HG03521 (cell line): ENCODE results near the gene TUBB6.
A peak's percentile ranks its signal among the peaks of the same experiment; 100 is the strongest.

ENCODE experiments used
- ATAC-seq: cut with Tn5 transposase; IDR thresholded peaks from one replicate; pipeline ENCODE4 v1.9.1; 2021; ENCODE audit warnings: mild to moderate bottlenecking, moderate library complexity; ENCODE audit not compliant: unreplicated experiment

Gene TUBB6

DNA sequence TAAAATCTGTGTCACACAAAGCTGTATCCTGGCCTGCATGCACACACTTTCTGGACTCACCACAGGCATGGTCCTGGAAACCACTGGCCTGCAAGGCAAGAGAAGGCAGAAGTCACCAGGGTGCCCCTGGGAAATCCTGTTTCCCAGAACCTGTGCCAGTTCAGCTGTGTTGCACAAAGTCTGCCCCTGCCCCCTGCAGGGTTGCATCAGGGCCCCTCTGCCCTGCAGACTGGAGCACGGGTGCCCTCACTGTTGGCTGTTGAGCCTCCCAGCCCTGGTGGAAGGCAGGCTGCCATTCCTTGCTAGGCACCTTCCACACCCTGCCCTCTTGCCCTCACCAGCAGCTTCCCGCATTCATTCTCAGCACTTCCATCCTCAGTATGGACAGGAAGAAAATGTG, 18.0 kb upstream of the TUBB6 start:
- ATAC-seq = no peak

- ATAC-seq = no peak
These were observed 16.9 kb upstream of the TUBB6 start for GRCh38 chr18:12291161-12291560.

DNA sequence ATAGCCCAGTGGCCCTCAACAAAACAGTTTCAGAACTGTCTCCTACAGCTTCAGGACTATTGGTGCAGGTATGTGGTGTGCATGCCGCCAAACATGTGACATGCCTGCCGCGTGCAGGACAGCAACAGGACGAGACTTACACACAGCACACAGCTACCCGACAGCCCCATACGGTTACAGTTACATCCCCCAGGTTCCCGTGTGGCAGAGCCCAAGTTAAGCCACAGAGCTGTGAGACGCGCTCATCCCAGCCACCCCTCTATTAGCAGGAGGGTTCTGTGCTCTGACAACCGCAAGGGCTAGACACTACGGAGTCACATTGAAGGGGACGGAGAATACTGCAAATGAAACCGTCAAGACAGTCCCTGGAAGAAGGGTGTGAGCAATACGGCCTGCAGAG, 16.4 kb upstream of the TUBB6 start:
- no peak for ATAC-seq

DNA sequence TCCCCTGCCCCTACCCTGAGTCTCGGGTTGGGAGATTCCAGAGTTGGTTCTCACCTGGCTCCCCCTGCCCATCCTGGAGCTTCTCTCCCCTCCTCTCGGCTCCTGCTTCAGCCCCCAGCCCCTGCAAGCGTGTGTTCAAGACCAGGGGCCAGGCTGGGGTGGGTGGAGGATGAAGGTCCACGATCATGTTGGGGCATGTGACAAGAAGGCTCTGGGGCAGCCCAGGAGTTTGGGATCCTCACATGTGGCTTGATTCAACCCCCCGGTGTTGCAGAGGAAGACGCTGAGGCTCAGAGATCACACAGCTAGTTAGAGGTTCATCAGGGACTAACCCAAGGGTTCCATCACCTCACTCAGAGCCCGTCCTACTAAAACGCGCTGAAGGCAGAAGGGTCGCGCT, 14.2 kb upstream of the TUBB6 start:
- ATAC-seq = no peak

GRCh38 chr18:12295389-12296086, 12.5 kb upstream of the TUBB6 start:
- ATAC-seq = no peak

GRCh38 chr18:12296087-12296403, 12.0 kb upstream of the TUBB6 start:
- ATAC-seq = no peak

DNA sequence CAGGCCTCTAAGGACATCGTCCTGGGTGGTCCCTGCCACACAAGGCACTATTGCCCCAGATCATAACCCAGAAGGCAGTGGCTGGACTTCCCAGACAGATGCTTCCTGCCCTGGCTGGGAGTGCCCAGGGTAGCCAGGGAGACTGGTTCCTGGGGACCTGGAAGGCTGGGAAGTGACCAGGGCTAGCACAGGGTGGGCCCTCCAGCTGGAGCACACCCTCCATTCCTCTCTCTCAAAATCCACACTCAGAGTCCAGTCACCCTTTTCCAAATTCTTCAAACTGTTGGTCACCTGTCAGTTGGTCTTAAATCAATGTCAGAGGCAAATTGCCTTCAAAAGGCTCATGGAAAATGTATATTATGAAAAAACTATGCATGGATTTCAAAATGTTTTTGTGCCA, 11.6 kb upstream of the TUBB6 start:
- no peak for ATAC-seq

GRCh38 chr18:12299862-12300261, 8.2 kb upstream of the TUBB6 start:
- ATAC-seq = no peak

DNA sequence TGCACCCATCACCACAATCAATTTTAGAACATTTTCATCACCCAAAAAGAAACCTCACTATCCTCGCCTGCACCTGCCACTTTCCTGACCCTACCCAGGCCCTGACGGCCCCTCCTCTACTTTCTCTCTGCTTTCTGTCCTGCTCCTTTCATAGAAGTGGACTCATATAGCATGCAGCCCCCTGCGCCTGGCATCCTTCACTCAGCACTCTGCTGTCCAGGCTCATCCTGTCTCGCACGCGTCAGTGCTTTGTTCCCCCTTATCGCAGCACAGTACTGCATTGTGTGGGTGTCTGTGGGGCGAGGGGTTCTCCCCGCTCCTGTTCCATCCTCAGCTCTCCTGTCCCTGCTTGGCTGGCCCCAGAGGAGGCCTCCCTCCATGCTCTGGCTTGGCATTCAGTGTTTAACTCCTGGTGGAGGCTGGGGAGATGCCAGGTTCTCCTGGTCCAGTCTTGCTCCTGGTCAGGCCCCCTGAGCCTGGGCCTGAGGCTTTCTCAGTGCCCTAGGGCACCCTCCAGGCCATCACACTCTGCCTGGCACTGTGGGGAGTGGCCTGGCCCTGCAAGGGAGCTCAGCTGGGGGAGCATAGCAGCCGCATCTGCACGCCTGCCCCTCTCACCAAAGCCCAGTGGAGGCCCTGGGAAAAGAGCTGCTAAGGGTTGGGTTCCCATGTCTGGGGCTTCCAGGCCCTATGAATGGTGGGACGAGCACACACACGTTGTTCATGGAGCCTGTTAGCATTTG, 6.6 kb upstream of the TUBB6 start:
- no peak for ATAC-seq

- no peak for ATAC-seq
These were observed 5.5 kb upstream of the TUBB6 start for GRCh38 chr18:12302391-12303147.

GRCh38 chr18:12304351-12305210, 3.5 kb upstream of the TUBB6 start:
- no peak for ATAC-seq

DNA sequence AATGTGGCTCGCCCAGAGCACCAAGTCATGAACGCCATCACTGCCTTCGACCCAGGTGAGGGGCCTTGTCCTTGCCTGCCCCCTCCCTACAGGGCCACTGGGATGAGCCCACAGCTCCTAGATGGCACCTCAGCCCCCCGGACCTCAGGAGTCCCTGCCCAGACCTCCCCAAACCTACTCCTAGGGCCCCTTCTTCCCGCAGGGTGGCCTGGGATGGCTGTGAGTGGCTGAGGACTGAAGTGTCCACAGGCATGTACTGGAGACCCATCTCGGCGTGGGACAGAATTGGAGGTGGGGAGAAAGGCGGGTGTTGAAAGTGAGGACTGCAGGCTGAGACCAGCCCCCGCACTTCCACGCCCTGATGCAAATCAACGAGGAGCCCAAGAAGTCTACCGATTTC, 2.8 kb upstream of the TUBB6 start:
- ATAC-seq = no peak

- ATAC-seq = no peak
These were observed 2.0 kb upstream of the TUBB6 start for GRCh38 chr18:12305930-12306629.

- ATAC-seq = no peak
These were observed 1.0 kb upstream of the TUBB6 start for GRCh38 chr18:12306752-12307700.

- peak; percentile 47 for ATAC-seq
These were observed 502 bp downstream of the TUBB6 start for GRCh38 chr18:12308386-12309100.

GRCh38 chr18:12309683-12310198, 1.7 kb downstream of the TUBB6 start:
- no peak for ATAC-seq

DNA sequence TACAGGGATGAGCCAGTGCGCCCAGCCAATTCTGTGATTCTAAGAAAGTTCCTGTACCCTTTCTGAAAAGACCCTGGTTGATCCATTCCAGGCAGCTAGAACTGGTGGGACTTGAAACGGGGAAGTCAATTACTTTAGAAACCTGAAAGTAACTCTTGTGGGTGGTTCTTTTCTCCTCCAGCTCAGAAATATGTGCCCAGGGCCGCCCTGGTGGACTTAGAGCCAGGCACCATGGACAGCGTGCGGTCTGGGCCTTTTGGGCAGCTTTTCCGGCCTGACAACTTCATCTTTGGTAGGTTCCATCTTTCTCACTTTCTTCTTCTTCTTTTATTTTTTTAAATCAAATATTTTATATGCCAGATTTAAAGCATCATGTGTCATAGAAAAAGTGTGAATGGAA, 2.7 kb downstream of the TUBB6 start:
- no peak for ATAC-seq

DNA sequence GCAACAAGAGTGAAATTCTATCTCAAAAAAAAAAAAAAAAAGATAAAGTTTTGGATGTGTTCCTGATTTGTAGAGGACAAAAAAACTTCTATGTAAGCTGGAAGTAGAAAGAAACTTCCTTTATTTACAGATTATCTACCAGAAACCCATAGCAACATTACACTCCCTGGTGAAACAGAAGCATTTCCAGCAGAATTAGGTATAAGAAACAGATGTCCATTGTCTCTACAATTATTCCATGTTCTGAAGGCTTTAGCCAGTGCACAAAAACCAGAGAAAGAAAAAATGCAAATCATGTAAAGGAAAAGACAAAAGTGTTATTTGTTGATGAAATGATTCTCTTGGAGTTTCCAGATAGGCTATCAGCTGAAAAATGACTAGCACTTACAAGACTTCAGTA, 4.9 kb downstream of the TUBB6 start:
- no peak for ATAC-seq
